ENCODE results near the gene SHOC1. TPM values are rescaled to one million over a fixed set of nuclear protein-coding genes. Genes with fewer than 3 reads are reported as not detected.
"Not testable (repeated sequence)": the region's sequence is repeated elsewhere in the genome, so short reads cannot be mapped to it uniquely, and the experiment has no call there.

SHOC1 gene
- total and polyA plus RNA-seq, 4 donors: 0.18 to 0.48 (median 0.42) TPM

DNA sequence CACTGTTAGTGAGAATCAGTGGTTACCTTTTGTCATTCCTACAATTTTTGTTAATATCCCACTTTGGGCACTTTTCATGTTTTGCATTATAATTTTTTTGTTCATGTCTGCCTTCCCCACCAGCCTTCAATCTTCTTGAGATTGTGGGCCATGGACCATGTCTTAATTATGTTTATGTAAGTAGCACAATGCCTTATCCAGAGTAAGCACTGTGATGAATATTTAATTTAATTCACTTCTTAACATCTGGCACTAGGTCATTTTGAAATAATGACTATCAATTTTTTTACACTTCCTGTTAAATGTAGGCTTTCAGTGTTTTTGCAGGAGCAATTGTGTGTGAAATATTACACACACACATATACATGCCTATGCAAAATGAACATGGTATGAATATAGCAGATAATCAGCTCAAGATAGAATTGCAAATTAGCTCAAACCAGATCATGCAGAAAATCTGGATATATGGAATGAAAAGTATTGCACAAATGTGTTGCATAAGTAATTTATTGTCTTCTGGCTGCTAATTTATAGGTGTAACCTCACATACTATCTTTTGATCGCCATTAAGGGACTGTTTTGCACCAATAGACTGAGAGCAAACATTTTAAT, 5.3 kb upstream of the SHOC1 start:
- Histone ChIP-seq H3K27ac (ENCODE audit: low read depth in 1 of 2, low read length in 1 of 2) (no peak overlapping the region), H3K9ac (ENCODE audit: insufficient read depth in 1 of 2, low read length in 2 of 2) (no peak overlapping the region), H3K36me3 (ENCODE audit: control insufficient read depth in 4 of 4, insufficient read depth in 4 of 4, low read length in 4 of 4) (no peaks in the 10 kb centered on the region), H3K4me3 (no peak overlapping the region), H3K27me3 (ENCODE audit: control insufficient read depth in 3 of 3, insufficient read depth in 3 of 3, low read length in 2 of 3) (no peaks in the 10 kb centered on the region), H3K9me3 (ENCODE audit: control insufficient read depth in 4 of 4, insufficient read depth in 3 of 4, low read length in 3 of 4) (no peaks in the 10 kb centered on the region), H3K4me1 (ENCODE audit: control insufficient read depth in 5 of 5, insufficient read depth in 5 of 5, low read length in 5 of 5) (peaks cover 0 to 2% (median 0%) of the 10 kb centered on the region in 5 donors)
- TF ChIP-seq, protein P1, sequence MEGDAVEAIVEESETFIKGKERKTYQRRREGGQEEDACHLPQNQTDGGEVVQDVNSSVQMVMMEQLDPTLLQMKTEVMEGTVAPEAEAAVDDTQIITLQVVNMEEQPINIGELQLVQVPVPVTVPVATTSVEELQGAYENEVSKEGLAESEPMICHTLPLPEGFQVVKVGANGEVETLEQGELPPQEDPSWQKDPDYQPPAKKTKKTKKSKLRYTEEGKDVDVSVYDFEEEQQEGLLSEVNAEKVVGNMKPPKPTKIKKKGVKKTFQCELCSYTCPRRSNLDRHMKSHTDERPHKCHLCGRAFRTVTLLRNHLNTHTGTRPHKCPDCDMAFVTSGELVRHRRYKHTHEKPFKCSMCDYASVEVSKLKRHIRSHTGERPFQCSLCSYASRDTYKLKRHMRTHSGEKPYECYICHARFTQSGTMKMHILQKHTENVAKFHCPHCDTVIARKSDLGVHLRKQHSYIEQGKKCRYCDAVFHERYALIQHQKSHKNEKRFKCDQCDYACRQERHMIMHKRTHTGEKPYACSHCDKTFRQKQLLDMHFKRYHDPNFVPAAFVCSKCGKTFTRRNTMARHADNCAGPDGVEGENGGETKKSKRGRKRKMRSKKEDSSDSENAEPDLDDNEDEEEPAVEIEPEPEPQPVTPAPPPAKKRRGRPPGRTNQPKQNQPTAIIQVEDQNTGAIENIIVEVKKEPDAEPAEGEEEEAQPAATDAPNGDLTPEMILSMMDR (IDR thresholded peaks at IDR 0.05; ENCODE audit: control extremely low read depth, extremely low read depth): no peak
- WGBS, 2 donors: 83 to 86% methylated on average over 1 of the region's 1 CpG
- DNase-seq (no peak), ATAC-seq (ENCODE audit: insufficient read depth, low FRiP score) (no peak)

DNA sequence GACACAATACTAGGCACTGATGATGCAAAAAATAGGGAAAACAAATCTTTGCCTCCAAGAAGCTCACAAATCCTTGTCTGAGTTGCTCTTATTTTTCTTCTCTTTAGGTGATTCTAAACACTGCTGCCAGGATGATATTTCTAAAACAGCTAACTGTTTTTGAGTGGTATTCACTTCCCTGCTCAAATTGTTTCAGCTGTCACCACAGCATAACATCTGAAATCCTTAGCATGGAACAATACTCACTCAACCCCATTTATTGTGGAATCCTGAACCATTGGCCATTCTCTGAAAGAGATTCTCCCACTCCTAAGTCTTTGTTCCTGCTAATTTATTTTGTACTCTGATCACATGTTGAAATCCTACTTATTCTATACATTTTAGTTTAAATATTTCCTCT, 4.8 kb upstream of the SHOC1 start:
- TF ChIP-seq, protein P1 (IDR thresholded peaks at IDR 0.05; ENCODE audit: control extremely low read depth, extremely low read depth): no peak
- Histone ChIP-seq H3K9me3 (ENCODE audit: control insufficient read depth in 4 of 4, insufficient read depth in 3 of 4, low read length in 3 of 4) (no peaks in the 10 kb centered on the region), H3K36me3 (ENCODE audit: control insufficient read depth in 4 of 4, insufficient read depth in 4 of 4, low read length in 4 of 4) (no peaks in the 10 kb centered on the region), H3K4me3 (no peak overlapping the region), H3K27ac (ENCODE audit: low read depth in 1 of 2, low read length in 1 of 2) (no peak overlapping the region), H3K27me3 (ENCODE audit: control insufficient read depth in 3 of 3, insufficient read depth in 3 of 3, low read length in 2 of 3) (no peaks in the 10 kb centered on the region), H3K4me1 (ENCODE audit: control insufficient read depth in 5 of 5, insufficient read depth in 5 of 5, low read length in 5 of 5) (peaks cover 0 to 2% (median 0%) of the 10 kb centered on the region in 5 donors), H3K9ac (ENCODE audit: insufficient read depth in 1 of 2, low read length in 2 of 2) (no peak overlapping the region)
- DNase-seq (no peak), ATAC-seq (ENCODE audit: insufficient read depth, low FRiP score) (no peak)

DNA sequence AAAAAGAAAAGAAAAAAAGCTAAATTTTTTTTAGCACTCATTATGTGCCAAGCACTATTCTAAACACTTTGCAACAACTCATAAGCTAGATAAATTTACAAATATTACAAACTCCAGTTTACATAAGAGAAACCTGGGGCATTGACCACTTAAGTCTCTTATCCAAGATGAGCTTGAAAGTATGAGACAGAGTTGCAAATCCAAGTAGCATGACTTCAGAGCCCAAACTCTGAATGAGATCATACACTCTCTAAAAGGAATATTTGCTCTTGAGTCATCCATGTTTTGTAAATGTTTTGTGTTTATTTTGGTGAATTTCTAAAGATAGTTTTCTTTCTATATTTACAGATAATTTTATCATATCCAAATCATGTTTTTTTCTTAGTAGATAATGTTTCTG, 4.0 kb upstream of the SHOC1 start:
- peaks cover 0 to 2% (median 0%) of the 10 kb centered on the region in 5 donors for H3K4me1 ChIP-seq (ENCODE audit: control insufficient read depth in 5 of 5, insufficient read depth in 5 of 5, low read length in 5 of 5)
- H3K27ac ChIP-seq (ENCODE audit: low read depth in 1 of 2, low read length in 1 of 2): no peak overlapping the region
- no peaks in the 10 kb centered on the region for H3K36me3 ChIP-seq (ENCODE audit: control insufficient read depth in 4 of 4, insufficient read depth in 4 of 4, low read length in 4 of 4)
- TF ChIP-seq, protein P1 (IDR thresholded peaks at IDR 0.05; ENCODE audit: control extremely low read depth, extremely low read depth): no peak
- no peak overlapping the region for H3K9ac ChIP-seq (ENCODE audit: insufficient read depth in 1 of 2, low read length in 2 of 2)
- no peaks in the 10 kb centered on the region for H3K27me3 ChIP-seq (ENCODE audit: control insufficient read depth in 3 of 3, insufficient read depth in 3 of 3, low read length in 2 of 3)
- ATAC-seq (ENCODE audit: insufficient read depth, low FRiP score) (no peak), DNase-seq (no peak)
- no peaks in the 10 kb centered on the region for H3K9me3 ChIP-seq (ENCODE audit: control insufficient read depth in 4 of 4, insufficient read depth in 3 of 4, low read length in 3 of 4)
- no peak overlapping the region for H3K4me3 ChIP-seq

DNA sequence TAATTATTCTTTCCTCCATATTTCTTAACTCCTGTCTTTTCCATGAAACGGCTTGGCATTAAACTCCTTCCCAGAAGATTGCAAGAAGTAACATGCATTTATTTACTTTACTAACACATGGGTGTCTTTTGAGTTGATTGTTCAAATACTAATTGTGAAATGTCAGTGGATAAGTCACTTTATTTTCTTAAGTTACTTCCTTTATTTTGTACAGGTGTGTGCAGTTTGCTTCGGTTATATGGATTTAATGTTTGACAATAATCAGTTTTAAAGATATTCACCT, 761 bp upstream of the SHOC1 start:
- WGBS, 2 donors: 77 to 78% methylated on average over 2 of the region's 2 CpGs
- no peaks in the 10 kb centered on the region for H3K27me3 ChIP-seq (ENCODE audit: control insufficient read depth in 3 of 3, insufficient read depth in 3 of 3, low read length in 2 of 3)
- no peaks in the 10 kb centered on the region for H3K36me3 ChIP-seq (ENCODE audit: control insufficient read depth in 4 of 4, insufficient read depth in 4 of 4, low read length in 4 of 4)
- no peak for ATAC-seq (ENCODE audit: insufficient read depth, low FRiP score)
- H3K27ac ChIP-seq (ENCODE audit: low read depth in 1 of 2, low read length in 1 of 2): no peak overlapping the region
- no peaks in the 10 kb centered on the region for H3K9me3 ChIP-seq (ENCODE audit: control insufficient read depth in 4 of 4, insufficient read depth in 3 of 4, low read length in 3 of 4)
- TF ChIP-seq, protein P1 (IDR thresholded peaks at IDR 0.05; ENCODE audit: control extremely low read depth, extremely low read depth): no peak
- no peak for DNase-seq
- no peak overlapping the region for H3K9ac ChIP-seq (ENCODE audit: insufficient read depth in 1 of 2, low read length in 2 of 2)
- peaks cover 0 to 2% (median 0%) of the 10 kb centered on the region in 5 donors for H3K4me1 ChIP-seq (ENCODE audit: control insufficient read depth in 5 of 5, insufficient read depth in 5 of 5, low read length in 5 of 5)
- H3K4me3 ChIP-seq: no peak overlapping the region

DNA sequence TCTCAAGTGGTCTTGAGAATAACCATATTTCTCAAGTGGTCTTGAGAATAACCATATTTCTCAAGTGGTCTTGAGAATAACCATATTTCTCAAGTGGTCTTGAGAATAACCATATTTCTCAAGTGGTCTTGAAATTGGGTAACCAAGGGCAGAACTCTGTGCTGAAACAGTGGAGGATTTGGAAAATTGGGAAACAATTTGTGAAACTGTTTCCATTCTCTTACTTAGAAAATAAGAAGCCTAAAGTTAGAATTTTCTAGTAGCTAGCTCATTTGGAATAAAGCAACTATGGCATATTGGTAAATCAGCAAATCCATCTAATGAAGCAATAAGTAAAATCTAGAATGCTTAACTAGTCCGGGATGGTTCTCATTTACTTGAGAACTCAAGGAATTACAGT, 2.9 kb downstream of the SHOC1 start:
- WGBS, 2 donors: 64 to 83% methylated on average over 1 of the region's 1 CpG
- not testable (repeated sequence) for ATAC-seq (ENCODE audit: insufficient read depth, low FRiP score); H3K4me1 ChIP-seq (ENCODE audit: control insufficient read depth in 5 of 5, insufficient read depth in 5 of 5, low read length in 5 of 5); H3K27me3 ChIP-seq (ENCODE audit: control insufficient read depth in 3 of 3, insufficient read depth in 3 of 3, low read length in 2 of 3); DNase-seq; H3K9ac ChIP-seq (ENCODE audit: insufficient read depth in 1 of 2, low read length in 2 of 2); H3K9me3 ChIP-seq (ENCODE audit: control insufficient read depth in 4 of 4, insufficient read depth in 3 of 4, low read length in 3 of 4); H3K36me3 ChIP-seq (ENCODE audit: control insufficient read depth in 4 of 4, insufficient read depth in 4 of 4, low read length in 4 of 4); H3K4me3 ChIP-seq; H3K27ac ChIP-seq (ENCODE audit: low read depth in 1 of 2, low read length in 1 of 2)

All from lung (tissue), 12 donors.